Panc1 (cell line): ENCODE results near the gene SKI. TPM values are rescaled to one million over a fixed set of nuclear protein-coding genes. Genes with fewer than 3 reads are reported as not detected.

Source experiments
- ATAC-seq: fragments of 200-7000 bp; cut with Tn5 transposase; 2 replicates; pipeline ENCODE4 v1.9.1; 2020; ENCODE audit warnings: mild to moderate bottlenecking, moderate library complexity
- BruUV-seq: library from RNA; stranded (reverse); fragments of 400-500 nt; replicated peaks from 2 replicates; lab custom pipeline; 2021; lab: Mats Ljungman, UMichigan
- CTCF ChIA-PET: fragments of 300-600 bp; sonication (Branson Sonifier 250); formaldehyde crosslinking; loops from one replicate; lab custom pipeline; 2022; ENCODE audit warnings: antibody characterized with exemption; lab: Charles Lee
- POLR2A ChIA-PET: fragments of 300-600 bp; sonication (Branson Sonifier 250); formaldehyde crosslinking; loops from one replicate; lab custom pipeline; 2022; ENCODE audit warnings: antibody characterized with exemption; lab: Charles Lee
- DNase-seq: peaks from one replicate; pipeline ENCODE4 v3.0.0-alpha.2; 2010; ENCODE audit warnings: low read depth, low spot score
- H3K27ac ChIP-seq: 2 replicates; pipeline ENCODE4 v1.5.1; 2011; ENCODE audit warnings: mild to moderate bottlenecking, low read length, inconsistent platforms
- H3K27me3 ChIP-seq: fragments of 200-500 bp; sonication (Bioruptor generic); 2 replicates; pipeline ENCODE4 v1.6.0; 2014; ENCODE audit warnings: low read length, inconsistent platforms; ENCODE audit not compliant: control insufficient read depth, insufficient read depth
- H3K36me3 ChIP-seq: fragments of 200-500 bp; sonication (Bioruptor generic); 2 replicates; pipeline ENCODE4 v1.5.1; 2014; ENCODE audit warnings: inconsistent platforms, mild to moderate bottlenecking, low read length, moderate library complexity; ENCODE audit not compliant: control insufficient read depth, insufficient read depth
- H3K4me1 ChIP-seq: 2 replicates; pipeline ENCODE4 v1.5.1; 2011; ENCODE audit warnings: inconsistent platforms, mild to moderate bottlenecking, low read length, moderate library complexity; ENCODE audit not compliant: control insufficient read depth, insufficient read depth
- H3K4me3 ChIP-seq, 2 experiments: 2 replicates each; pipeline ENCODE4 v1.5.1; 2011 to 2012; ENCODE audit warnings: low read depth in 2 of 2, low read length in 2 of 2, mild to moderate bottlenecking in 2 of 2, inconsistent platforms in 1 of 2, moderate library complexity in 1 of 2
- H3K9me3 ChIP-seq: fragments of 200-500 bp; sonication (Bioruptor generic); 2 replicates; pipeline ENCODE4 v1.5.1; 2014; ENCODE audit warnings: low read depth, mild to moderate bottlenecking, inconsistent platforms, low read length, moderate library complexity; ENCODE audit not compliant: control insufficient read depth, insufficient read depth
- CTCF ChIP-seq: fragments of 450-650 bp; IDR thresholded peaks from 2 replicates; pipeline ENCODE4 v1.5.1; 2017; ENCODE audit warnings: mild to moderate bottlenecking
- POLR2AphosphoS5 ChIP-seq: IDR thresholded peaks from 2 replicates; pipeline ENCODE4 v1.6.1; 2012; ENCODE audit warnings: mild to moderate bottlenecking, low read depth, low read length, moderate library complexity
- REST ChIP-seq, 2 experiments: IDR thresholded peaks; 2 replicates each; pipeline ENCODE4 v1.6.1; 2011 to 2012; ENCODE audit warnings: low read depth in 2 of 2, control low read depth in 1 of 2, low read length in 1 of 2, mild to moderate bottlenecking in 1 of 2, moderate library complexity in 1 of 2; ENCODE audit not compliant: insufficient read depth in 1 of 2
- SIN3A ChIP-seq: IDR thresholded peaks from 2 replicates; pipeline ENCODE4 v1.6.1; 2012; ENCODE audit warnings: low read depth, mild to moderate bottlenecking, low read length, moderate library complexity, borderline replicate concordance; ENCODE audit not compliant: insufficient read depth
- TCF7L2 ChIP-seq: IDR thresholded peaks from 2 replicates; pipeline ENCODE4 v1.6.1; 2011; ENCODE audit warnings: mild to moderate bottlenecking, low read depth, low read length, inconsistent platforms
- in situ Hi-C: cut with HindIII; loops from 2 replicates; pipeline ENCODE4 v1.10.0; 2016; ENCODE audit warnings: low sequenced_read_pairs, low pct_unique_long_range_greater_than_20kb
- intact Hi-C: fragments of 100-400 bp; cut with micrococcal nuclease; formaldehyde crosslinking; loops from one replicate; pipeline ENCODE4 v1.10.0; 2022; ENCODE audit not compliant: unreplicated experiment
- total RNA-seq: library from RNA; stranded (reverse); gene quantifications from one replicate; pipeline ENCODE4 v1.2.1, GENCODE V29; 2021; ENCODE audit not compliant: unreplicated experiment

SKI gene
- total RNA-seq, 1 experiment from 2014 or later = 63.2 TPM

GRCh38 chr1:2267051-2267830, 39.1 kb downstream of the SKI start:
- Histone ChIP-seq H3K27ac (no peak overlapping the region), H3K27me3 (no peaks in the 10 kb centered on the region), H3K4me1 (peaks cover 24% of the 10 kb centered on the region), H3K36me3 (no peaks in the 10 kb centered on the region), H3K9me3 (no peaks in the 10 kb centered on the region), H3K4me3 (no peak overlapping the region)
- no peak for DNase-seq
- in situ Hi-C loops = no loop called here
- TSS peak; percentile 47 for BruUV-seq
- ChIA-PET CTCF (no interaction called here), POLR2A (no interaction called here)
- intact Hi-C loops = no loop called here
- TF ChIP-seq CTCF (no peak), SIN3A (no peak), REST (IDR thresholded peaks at IDR 0.05; ENCODE audit: insufficient read depth in 1 of 2, low read depth in 2 of 2, low read length in 1 of 2) (no peak), POLR2AphosphoS5 (no peak), TCF7L2 (no peak)
- no peak for ATAC-seq

- ATAC-seq = no peak
- in situ Hi-C loops = no loop called here
- Histone ChIP-seq H3K27ac (no peak overlapping the region), H3K9me3 (no peaks in the 10 kb centered on the region), H3K36me3 (no peaks in the 10 kb centered on the region), H3K27me3 (no peaks in the 10 kb centered on the region), H3K4me3 (no peak overlapping the region), H3K4me1 (peaks cover 28% of the 10 kb centered on the region)
- DNase-seq = no peak
- CTCF ChIA-PET = no interaction called here
- TF ChIP-seq SIN3A (no peak), TCF7L2 (no peak), REST (IDR thresholded peaks at IDR 0.05; ENCODE audit: insufficient read depth in 1 of 2, low read depth in 2 of 2, low read length in 1 of 2) (no peak), POLR2AphosphoS5 (no peak), CTCF (no peak)
- no TSS peak for BruUV-seq
- POLR2A ChIA-PET = no interaction called here
- intact Hi-C loops = no loop called here
Observed at GRCh38 chr1:2267862-2268261, 39.7 kb downstream of the SKI start.
